ENCODE data around the gene DDX24. TPM values are rescaled to one million over a fixed set of nuclear protein-coding genes. Genes with fewer than 3 reads are reported as not detected.

Gene DDX24
- total RNA-seq, 1 donor from 2014 or later, result 168 TPM

- peak overlapping the region; percentile 46 for H3K27ac Mint-ChIP-seq (ENCODE audit: unreplicated experiment)
- H3K4me1 Mint-ChIP-seq, result peaks cover 5% of the 10 kb centered on the region
- H3K4me3 Mint-ChIP-seq, result no peak overlapping the region
- no peak for DNase-seq (ENCODE audit: low read depth, low spot score)
- H3K9me3 Mint-ChIP-seq, result no peaks in the 10 kb centered on the region
- no peaks in the 10 kb centered on the region for H3K27me3 Mint-ChIP-seq (ENCODE audit: low read depth)
- TF ChIP-seq CTCF (conservative IDR thresholded peaks at IDR 0.05), result no peak
- peaks cover 37% of the 10 kb centered on the region for H3K36me3 Mint-ChIP-seq (ENCODE audit: low read depth)
These were observed 24.3 kb downstream of the DDX24 start for GRCh38 chr14:94056579-94057308.

- Mint-ChIP-seq H3K36me3 (ENCODE audit: low read depth) (peaks cover 33% of the 10 kb centered on the region), H3K27me3 (ENCODE audit: low read depth) (no peaks in the 10 kb centered on the region), H3K9me3 (no peaks in the 10 kb centered on the region), H3K4me1 (peaks cover 5% of the 10 kb centered on the region), H3K27ac (ENCODE audit: unreplicated experiment) (no peak overlapping the region), H3K4me3 (no peak overlapping the region)
- TF ChIP-seq CTCF (conservative IDR thresholded peaks at IDR 0.05), result no peak
- no peak for DNase-seq (ENCODE audit: low read depth, low spot score)
These were observed 26.1 kb downstream of the DDX24 start for GRCh38 chr14:94054936-94055335.

DNA sequence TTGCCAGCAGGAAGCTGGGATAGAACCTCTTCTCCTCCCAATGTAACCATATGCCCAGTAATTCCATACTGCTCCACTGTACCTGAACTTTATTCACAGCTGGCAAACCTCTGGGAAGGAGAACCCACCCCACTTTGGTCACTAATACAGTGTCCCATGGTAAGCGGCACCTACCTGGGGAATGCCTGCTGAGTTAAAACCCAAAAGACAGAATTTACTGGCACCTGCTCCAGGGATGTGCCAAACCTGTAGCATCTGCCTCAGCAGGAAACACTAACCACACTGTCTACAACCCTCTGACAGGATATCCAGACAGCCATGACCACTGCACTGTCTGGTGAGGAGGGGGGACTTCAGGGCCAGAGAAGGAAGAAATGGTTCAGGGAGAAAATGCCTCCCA lies 26.6 kb downstream of the DDX24 start:
- Mint-ChIP-seq H3K4me3 (no peak overlapping the region), H3K27me3 (ENCODE audit: low read depth) (no peaks in the 10 kb centered on the region), H3K9me3 (no peaks in the 10 kb centered on the region), H3K27ac (ENCODE audit: unreplicated experiment) (no peak overlapping the region), H3K36me3 (ENCODE audit: low read depth) (peaks cover 34% of the 10 kb centered on the region), H3K4me1 (peaks cover 5% of the 10 kb centered on the region)
- no peak for DNase-seq (ENCODE audit: low read depth, low spot score)
- TF ChIP-seq CTCF (conservative IDR thresholded peaks at IDR 0.05), result no peak

DNA sequence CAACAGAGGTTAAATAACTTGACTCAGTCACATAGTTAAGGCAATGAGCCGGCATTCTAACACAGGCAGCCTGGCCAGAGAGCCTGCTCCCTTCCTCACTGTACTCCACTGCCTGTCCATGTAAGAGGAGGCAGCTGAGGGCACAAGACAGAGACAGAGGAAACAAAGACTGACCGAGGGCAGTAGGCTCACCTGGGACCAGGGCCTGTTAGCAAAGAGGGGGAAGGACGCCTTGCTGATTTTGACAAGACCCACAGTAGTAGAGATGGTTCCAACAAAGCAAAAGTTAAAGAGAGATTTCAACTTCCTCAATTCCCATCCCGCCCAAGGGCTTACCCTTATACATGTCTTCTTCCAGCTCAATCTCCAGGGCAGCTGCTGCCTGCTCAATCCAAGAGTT lies 28.3 kb downstream of the DDX24 start:
- H3K4me3 Mint-ChIP-seq, result no peak overlapping the region
- no peak overlapping the region for H3K27ac Mint-ChIP-seq (ENCODE audit: unreplicated experiment)
- DNase-seq (ENCODE audit: low read depth, low spot score), result no peak
- peaks cover 31% of the 10 kb centered on the region for H3K36me3 Mint-ChIP-seq (ENCODE audit: low read depth)
- TF ChIP-seq CTCF (conservative IDR thresholded peaks at IDR 0.05), result no peak
- H3K27me3 Mint-ChIP-seq (ENCODE audit: low read depth), result no peaks in the 10 kb centered on the region
- no peaks in the 10 kb centered on the region for H3K9me3 Mint-ChIP-seq
- H3K4me1 Mint-ChIP-seq, result no peaks in the 10 kb centered on the region

GRCh38 chr14:94052199-94052598 lies 28.8 kb downstream of the DDX24 start:
- H3K4me1 Mint-ChIP-seq, result no peaks in the 10 kb centered on the region
- H3K9me3 Mint-ChIP-seq, result no peaks in the 10 kb centered on the region
- DNase-seq (ENCODE audit: low read depth, low spot score), result no peak
- H3K4me3 Mint-ChIP-seq, result no peak overlapping the region
- no peaks in the 10 kb centered on the region for H3K27me3 Mint-ChIP-seq (ENCODE audit: low read depth)
- H3K27ac Mint-ChIP-seq (ENCODE audit: unreplicated experiment), result no peak overlapping the region
- peaks cover 31% of the 10 kb centered on the region for H3K36me3 Mint-ChIP-seq (ENCODE audit: low read depth)
- no peak for TF ChIP-seq CTCF (conservative IDR thresholded peaks at IDR 0.05)

Measured in neural crest cell (in vitro differentiated cells).